Measurements from ENCODE around the gene BTN3A1.
"Not testable (repeated sequence)": the region's sequence is repeated elsewhere in the genome, so short reads cannot be mapped to it uniquely, and the experiment has no call there.

BTN3A1 gene

GRCh38 chr6:26457264-26457805, 55.3 kb downstream of the BTN3A1 start:
- Histone ChIP-seq H3K27ac (peak overlapping the region; percentile 95), H3K27me3 (no peaks in the 10 kb centered on the region), H3K4me1 (ENCODE audit: control insufficient read depth in 1 of 2, insufficient read depth in 1 of 2, low read depth in 1 of 2, low read length in 1 of 2) (peaks cover 34 to 35% of the 10 kb centered on the region in 2 experiments), H3K36me3 (peaks cover 33% of the 10 kb centered on the region), H3K4me3 (ENCODE audit: low read depth in 1 of 2, low read length in 1 of 2) (peak overlapping the region; percentile 91 to 95), H3K9me3 (no peaks in the 10 kb centered on the region)
- no peak for TF ChIP-seq CTCF (IDR thresholded peaks at IDR 0.05)

GRCh38 chr6:26457806-26458688, 56.0 kb downstream of the BTN3A1 start, which contains the start of gene BTN2A1:
TSS of gene BTN2A1 (plus strand) at chr6:26457955. CDS start at chr6:26458637, 682 bp downstream.
- Histone ChIP-seq H3K4me1 (ENCODE audit: control insufficient read depth in 1 of 2, insufficient read depth in 1 of 2, low read depth in 1 of 2, low read length in 1 of 2) (peaks cover 34 to 35% of the 10 kb centered on the region in 2 experiments), H3K27me3 (no peaks in the 10 kb centered on the region)
- TF ChIP-seq CTCF (IDR thresholded peaks at IDR 0.05) = no peak

GRCh38 chr6:26459023-26459810, 57.1 kb downstream of the BTN3A1 start:
- TF ChIP-seq CTCF (IDR thresholded peaks at IDR 0.05) = no peak
- no peaks in the 10 kb centered on the region for H3K9me3 ChIP-seq
- H3K36me3 ChIP-seq = peaks cover 52% of the 10 kb centered on the region
- H3K4me3 ChIP-seq (ENCODE audit: low read depth in 1 of 2, low read length in 1 of 2) = peak overlapping the region; percentile 91 to 95
- H3K4me1 ChIP-seq (ENCODE audit: control insufficient read depth in 1 of 2, insufficient read depth in 1 of 2, low read depth in 1 of 2, low read length in 1 of 2) = peaks cover 34 to 35% of the 10 kb centered on the region in 2 experiments
- H3K27ac ChIP-seq = peak overlapping the region; percentile 95
- no peaks in the 10 kb centered on the region for H3K27me3 ChIP-seq

More at GRCh38 chr6:26457806-26458688, 56.0 kb downstream of the BTN3A1 start, which contains the start of gene BTN2A1:
- Histone ChIP-seq H3K4me3 (ENCODE audit: low read depth in 1 of 2, low read length in 1 of 2) (peak within 1 kb of the TSS; percentile 91 to 95), H3K27ac (peak within 1 kb of the TSS; percentile 95), H3K9me3 (no peaks in the 10 kb centered on the region), H3K36me3 (peaks cover 41% of the 10 kb centered on the region)

GRCh38 chr6:26461353-26461752, 59.3 kb downstream of the BTN3A1 start:
- H3K27me3 ChIP-seq, H3K9me3 ChIP-seq, H3K27ac ChIP-seq: not testable (repeated sequence)
- peak overlapping the region in 1 of 2 experiments; percentile 95 for H3K4me3 ChIP-seq (ENCODE audit: low read depth in 1 of 2, low read length in 1 of 2)
- peaks cover 45 to 46% of the 10 kb centered on the region in 2 experiments for H3K4me1 ChIP-seq (ENCODE audit: control insufficient read depth in 1 of 2, insufficient read depth in 1 of 2, low read depth in 1 of 2, low read length in 1 of 2)
- peaks cover 74% of the 10 kb centered on the region for H3K36me3 ChIP-seq

GRCh38 chr6:26464014-26464413, 61.9 kb downstream of the BTN3A1 start:
- TF ChIP-seq CTCF (IDR thresholded peaks at IDR 0.05) = no peak
- Histone ChIP-seq H3K27me3 (no peaks in the 10 kb centered on the region), H3K9me3 (no peaks in the 10 kb centered on the region), H3K36me3 (peaks cover 98% of the 10 kb centered on the region), H3K27ac (peak overlapping the region; percentile 74), H3K4me3 (ENCODE audit: low read depth in 1 of 2, low read length in 1 of 2) (no peak overlapping the region), H3K4me1 (ENCODE audit: control insufficient read depth in 1 of 2, insufficient read depth in 1 of 2, low read depth in 1 of 2, low read length in 1 of 2) (peaks cover 33 to 37% of the 10 kb centered on the region in 2 experiments)
